Testis (tissue), 3 donors: ENCODE data around the gene ALG14. TPM values are rescaled to one million over a fixed set of nuclear protein-coding genes. Genes with fewer than 3 reads are reported as not detected.
"Not testable (repeated sequence)": the region's sequence is repeated elsewhere in the genome, so short reads cannot be mapped to it uniquely, and the experiment has no call there.

Experiments used
- DNase-seq: peaks from one replicate; pipeline ENCODE4 v3.0.0-alpha.2; 2019
- H3K27ac ChIP-seq, 2 donors: fragments of 200-600 bp; sonication (generic); one replicate each; pipeline ENCODE4 v1.5.1; 2019
- H3K27me3 ChIP-seq: fragments of 200-600 bp; sonication (generic); one replicate; pipeline ENCODE4 v1.5.1; 2019
- H3K36me3 ChIP-seq: fragments of 200-600 bp; sonication (generic); one replicate; pipeline ENCODE4 v1.5.1; 2017; ENCODE audit warnings: low read depth; ENCODE audit errors: missing control alignments
- H3K4me1 ChIP-seq: fragments of 200-600 bp; sonication (generic); one replicate; pipeline ENCODE4 v1.5.1; 2019
- H3K4me3 ChIP-seq, 2 donors: fragments of 200-600 bp; sonication (generic); one replicate each; pipeline ENCODE4 v1.5.1; 2017 to 2019
- H3K9me3 ChIP-seq: fragments of 200-600 bp; sonication (generic); one replicate; pipeline ENCODE4 v1.5.1; 2017
- POLR2A ChIP-seq: fragments of 450-650 bp; IDR thresholded peaks from one replicate; pipeline ENCODE4 v1.6.1; 2017; ENCODE audit warnings: antibody characterized with exemption, mild to moderate bottlenecking, moderate library complexity
- WGBS, 2 donors: methylation state at CpG; one replicate each; pipeline ENCODE4 v1.1.5; 2018; 5-methylcytosine and 5-hydroxymethylcytosine counted together
- intact Hi-C: fragments of 100-400 bp; cut with DNase I; formaldehyde crosslinking; loops from one replicate; pipeline ENCODE4 v1.15.1; 2023; ENCODE audit warnings: low total_unique reads
- polyA plus RNA-seq: library from polyadenylated mRNA; stranded (reverse); fragments of 350-450 nt; fragmentation: Illumina TruSeq; extraction: RNeasy Lipid Tissue Mini Kit (QIAGEN cat#74804); gene quantifications from one replicate; pipeline ENCODE4 v1.2.3, GENCODE V29; 2014; ENCODE audit warnings: low read depth, low replicate concordance; ENCODE audit not compliant: insufficient read depth
- total RNA-seq, 2 donors: library from RNA; depleted of rRNA; stranded (reverse); fragments of >200 nt; gene quantifications; one replicate each; pipeline ENCODE4 v1.2.3, GENCODE V29; 2016
- TF ChIP-seq, protein P1 (sequence below), 3 experiments: fragments of 450-650 bp in 2 of 3; fragments of 200-600 bp in 1 of 3; sonication (generic) in 1 of 3; IDR thresholded peaks; one replicate each; pipeline ENCODE4 v1.5.1; 2016 to 2019; ENCODE audit warnings: antibody characterized with exemption in 3 of 3, mild to moderate bottlenecking in 2 of 3, moderate library complexity in 1 of 3

Gene ALG14
- total and polyA plus RNA-seq, 3 donors from 2014 or later, result 3.3 to 24.1 (median 5.3) TPM

- Histone ChIP-seq H3K27ac (no peak overlapping the region), H3K4me1 (peaks cover 12% of the 10 kb centered on the region), H3K4me3 (no peak overlapping the region), H3K36me3 (no peaks in the 10 kb centered on the region), H3K9me3 (no peaks in the 10 kb centered on the region), H3K27me3 (no peaks in the 10 kb centered on the region)
- intact Hi-C loops, result no loop called here
- 66 to 72% methylated on average over 4 of the region's 4 CpGs for WGBS, 2 donors
- DNase-seq, result no peak
- no peak for TF ChIP-seq POLR2A
- TF ChIP-seq, protein P1, sequence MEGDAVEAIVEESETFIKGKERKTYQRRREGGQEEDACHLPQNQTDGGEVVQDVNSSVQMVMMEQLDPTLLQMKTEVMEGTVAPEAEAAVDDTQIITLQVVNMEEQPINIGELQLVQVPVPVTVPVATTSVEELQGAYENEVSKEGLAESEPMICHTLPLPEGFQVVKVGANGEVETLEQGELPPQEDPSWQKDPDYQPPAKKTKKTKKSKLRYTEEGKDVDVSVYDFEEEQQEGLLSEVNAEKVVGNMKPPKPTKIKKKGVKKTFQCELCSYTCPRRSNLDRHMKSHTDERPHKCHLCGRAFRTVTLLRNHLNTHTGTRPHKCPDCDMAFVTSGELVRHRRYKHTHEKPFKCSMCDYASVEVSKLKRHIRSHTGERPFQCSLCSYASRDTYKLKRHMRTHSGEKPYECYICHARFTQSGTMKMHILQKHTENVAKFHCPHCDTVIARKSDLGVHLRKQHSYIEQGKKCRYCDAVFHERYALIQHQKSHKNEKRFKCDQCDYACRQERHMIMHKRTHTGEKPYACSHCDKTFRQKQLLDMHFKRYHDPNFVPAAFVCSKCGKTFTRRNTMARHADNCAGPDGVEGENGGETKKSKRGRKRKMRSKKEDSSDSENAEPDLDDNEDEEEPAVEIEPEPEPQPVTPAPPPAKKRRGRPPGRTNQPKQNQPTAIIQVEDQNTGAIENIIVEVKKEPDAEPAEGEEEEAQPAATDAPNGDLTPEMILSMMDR (IDR thresholded peaks at IDR 0.05), result no peak
These were observed 73.2 kb downstream of the ALG14 start for GRCh38 chr1:94999456-95000131.

DNA sequence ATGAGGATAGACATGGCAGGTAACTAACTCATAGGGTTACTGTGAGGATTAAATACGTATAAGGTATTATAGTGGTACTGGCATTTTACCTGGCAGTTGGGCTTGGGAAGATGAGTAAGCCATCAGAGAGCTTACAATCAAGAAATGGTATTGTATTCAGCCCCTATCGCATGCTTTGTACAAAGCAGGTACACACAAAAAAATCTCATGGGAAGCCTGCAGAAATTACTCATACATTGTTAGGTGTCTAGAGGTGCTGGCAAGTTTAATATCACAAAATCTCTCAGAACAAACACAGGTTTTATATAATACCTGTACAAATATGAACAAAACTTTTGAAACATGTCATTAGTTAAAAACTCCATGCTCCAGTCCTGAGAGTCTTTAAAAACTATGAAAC, 74.0 kb downstream of the ALG14 start:
- H3K36me3 ChIP-seq, result no peaks in the 10 kb centered on the region
- no peaks in the 10 kb centered on the region for H3K27me3 ChIP-seq
- H3K27ac ChIP-seq, result no peak overlapping the region
- no peak for DNase-seq
- peaks cover 12% of the 10 kb centered on the region for H3K4me1 ChIP-seq
- WGBS, 2 donors, result 92 to 97% methylated on average over 2 of the region's 2 CpGs
- no peaks in the 10 kb centered on the region for H3K9me3 ChIP-seq
- intact Hi-C loops, result no loop called here
- H3K4me3 ChIP-seq, result no peak overlapping the region
- TF ChIP-seq POLR2A, result no peak
- TF ChIP-seq, protein P1 (IDR thresholded peaks at IDR 0.05), result no peak

GRCh38 chr1:94998114-94998513, 74.6 kb downstream of the ALG14 start:
- no peak for DNase-seq
- H3K4me1 ChIP-seq, result peaks cover 11% of the 10 kb centered on the region
- H3K9me3 ChIP-seq, result no peaks in the 10 kb centered on the region
- no peaks in the 10 kb centered on the region for H3K36me3 ChIP-seq
- no peak overlapping the region for H3K27ac ChIP-seq
- intact Hi-C loops, result no loop called here
- WGBS, 2 donors, result 79 to 93% methylated on average over 3 of the region's 3 CpGs
- no peak overlapping the region for H3K4me3 ChIP-seq
- no peaks in the 10 kb centered on the region for H3K27me3 ChIP-seq
- TF ChIP-seq, protein P1 (IDR thresholded peaks at IDR 0.05), result no peak
- TF ChIP-seq POLR2A, result no peak

DNA sequence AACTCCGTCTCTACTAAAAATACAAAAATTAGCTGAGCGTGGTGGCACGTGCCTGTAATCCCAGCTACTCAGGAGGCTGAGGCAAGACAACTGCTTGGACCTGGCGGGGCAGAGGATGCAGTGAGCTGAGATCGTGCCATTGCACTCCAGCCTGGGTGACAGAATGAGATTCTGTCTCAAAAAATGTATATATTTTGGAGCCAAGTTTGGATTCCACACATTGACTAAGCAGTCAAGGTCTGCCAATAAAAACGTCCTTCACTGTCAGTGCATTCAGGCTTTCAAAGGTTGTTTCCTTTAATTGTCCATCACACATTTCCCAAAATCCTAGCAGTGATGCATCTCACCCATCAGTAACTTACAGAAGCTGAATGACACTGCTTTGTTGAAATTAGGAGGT, 77.2 kb downstream of the ALG14 start:
- intact Hi-C loops, H3K9me3 ChIP-seq, H3K4me3 ChIP-seq, H3K36me3 ChIP-seq, H3K27ac ChIP-seq, H3K27me3 ChIP-seq, H3K4me1 ChIP-seq, DNase-seq: not testable (repeated sequence)
- 79 to 90% methylated on average over 6 of the region's 6 CpGs for WGBS, 2 donors

DNA sequence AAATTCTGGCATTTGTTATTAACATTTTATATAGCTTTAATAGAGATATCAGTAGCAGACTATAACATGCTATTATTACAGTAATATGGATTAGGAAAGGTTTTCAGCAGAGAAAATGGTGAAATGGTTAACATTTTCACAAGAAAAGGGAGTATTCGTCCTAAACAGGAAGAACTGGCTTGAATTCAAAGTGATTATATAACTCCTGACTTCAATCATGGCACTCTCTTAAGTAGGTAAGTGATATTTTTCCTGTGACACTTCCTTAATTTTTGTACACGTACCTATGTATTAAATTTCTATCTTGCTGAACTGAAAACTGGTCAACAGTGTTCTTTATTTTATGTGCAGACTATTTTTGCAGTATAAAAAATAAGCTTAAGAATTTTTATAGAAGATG, 77.9 kb downstream of the ALG14 start:
- H3K4me1 ChIP-seq, result no peaks in the 10 kb centered on the region
- DNase-seq, result no peak
- H3K27me3 ChIP-seq, result no peaks in the 10 kb centered on the region
- H3K36me3 ChIP-seq, result no peaks in the 10 kb centered on the region
- 42 to 47% methylated on average over 2 of the region's 2 CpGs for WGBS, 2 donors
- H3K9me3 ChIP-seq, result no peaks in the 10 kb centered on the region
- intact Hi-C loops, result no loop called here
- no peak overlapping the region for H3K4me3 ChIP-seq
- no peak overlapping the region for H3K27ac ChIP-seq
- no peak for TF ChIP-seq POLR2A
- TF ChIP-seq, protein P1 (IDR thresholded peaks at IDR 0.05), result no peak
